HEK293 (cell line): ENCODE data around the gene SMYD2.

ENCODE experiments used
- CTCF ChIA-PET: fragments of 350-600 bp; formaldehyde crosslinking; extraction: SDS; loops from one replicate; lab custom pipeline; 2021; ENCODE audit warnings: antibody characterized with exemption; lab: Yijun Ruan, JAX
- POLR2A ChIA-PET: fragments of 300-600 bp; formaldehyde crosslinking; extraction: SDS; loops from one replicate; lab custom pipeline; 2020; ENCODE audit warnings: antibody characterized with exemption, inconsistent platforms; lab: Yijun Ruan, JAX
- H3K27ac ChIP-seq: fragments of 200-500 bp; sonication (Bioruptor generic); 2 replicates; pipeline ENCODE4 v1.5.1; 2014; ENCODE audit warnings: low read depth, low read length, control low read depth, inconsistent platforms; ENCODE audit errors: extremely low read depth
- H3K36me3 ChIP-seq, 2 experiments: fragments of 200-500 bp in 1 of 2; sonication (Bioruptor generic) in 1 of 2; 1 replicate in 1 of 2; 2 replicates in 1 of 2; pipeline ENCODE4 v1.5.1; 2014 to 2017; ENCODE audit warnings: inconsistent platforms in 2 of 2, low read length in 2 of 2; ENCODE audit not compliant: control insufficient read depth in 2 of 2, insufficient read depth in 1 of 2
- H3K4me1 ChIP-seq: fragments of 200-500 bp; sonication (Bioruptor generic); 2 replicates; pipeline ENCODE4 v1.5.1; 2014; ENCODE audit warnings: mild to moderate bottlenecking, low read length, inconsistent platforms; ENCODE audit not compliant: control insufficient read depth, insufficient read depth
- H3K4me3 ChIP-seq: 2 replicates; pipeline ENCODE4 v1.5.1; 2011; ENCODE audit warnings: low read depth, mild to moderate bottlenecking, control low read depth, low read length, moderate library complexity
- H3K9me3 ChIP-seq: fragments of 200-500 bp; sonication (Bioruptor generic); 2 replicates; pipeline ENCODE4 v1.5.1; 2014; ENCODE audit warnings: low read depth, low read length, inconsistent platforms; ENCODE audit not compliant: control insufficient read depth, insufficient read depth
- FEZF1 ChIP-seq: fragments of 450-650 bp; formaldehyde crosslinking; IDR thresholded peaks from 2 replicates; pipeline ENCODE4 v1.5.1; 2016; ENCODE audit warnings: missing biosample characterization, missing genetic modification characterization
- RBAK ChIP-seq: fragments of 450-650 bp; formaldehyde crosslinking; IDR thresholded peaks from 2 replicates; pipeline ENCODE4 v1.5.1; 2016; ENCODE audit warnings: missing biosample characterization, missing genetic modification characterization
- ZFHX2 ChIP-seq: fragments of 450-650 bp; formaldehyde crosslinking; conservative IDR thresholded peaks from 2 replicates; pipeline ENCODE4 v1.5.1; 2016; ENCODE audit warnings: missing biosample characterization, missing genetic modification characterization
- ZNF155 ChIP-seq: fragments of 450-650 bp; formaldehyde crosslinking; IDR thresholded peaks from 2 replicates; pipeline ENCODE4 v1.5.1; 2016; ENCODE audit warnings: missing biosample characterization, missing genetic modification characterization
- ZNF175 ChIP-seq: fragments of 450-650 bp; formaldehyde crosslinking; IDR thresholded peaks from 2 replicates; pipeline ENCODE4 v1.5.1; 2016; ENCODE audit warnings: missing biosample characterization, missing genetic modification characterization
- ZNF211 ChIP-seq: fragments of 450-650 bp; formaldehyde crosslinking; IDR thresholded peaks from 2 replicates; pipeline ENCODE4 v1.5.1; 2016; ENCODE audit warnings: low read depth, missing biosample characterization, missing genetic modification characterization
- ZNF24 ChIP-seq: fragments of 450-650 bp; formaldehyde crosslinking; IDR thresholded peaks from 2 replicates; pipeline ENCODE4 v1.5.1; 2016; ENCODE audit warnings: missing biosample characterization, missing genetic modification characterization
- ZNF292 ChIP-seq: fragments of 450-650 bp; formaldehyde crosslinking; IDR thresholded peaks from 2 replicates; pipeline ENCODE4 v1.5.1; 2016; ENCODE audit warnings: low read depth, missing biosample characterization, missing genetic modification characterization, borderline replicate concordance
- ZNF350 ChIP-seq: fragments of 450-650 bp; formaldehyde crosslinking; IDR thresholded peaks from 2 replicates; pipeline ENCODE4 v1.5.0; 2017; ENCODE audit warnings: missing biosample characterization, mild to moderate bottlenecking, missing genetic modification characterization
- ZNF521 ChIP-seq: fragments of 450-650 bp; formaldehyde crosslinking; IDR thresholded peaks from 2 replicates; pipeline ENCODE4 v1.5.1; 2017; ENCODE audit warnings: missing biosample characterization, mild to moderate bottlenecking, missing genetic modification characterization
- ZNF626 ChIP-seq: fragments of 450-650 bp; sonication (Bioruptor Pico); formaldehyde crosslinking; IDR thresholded peaks from 2 replicates; pipeline ENCODE4 v1.5.1; 2018; ENCODE audit warnings: missing biosample characterization, missing genetic modification characterization, inconsistent platforms
- ZNF664 ChIP-seq: fragments of 450-650 bp; formaldehyde crosslinking; IDR thresholded peaks from 2 replicates; pipeline ENCODE4 v1.5.1; 2016; ENCODE audit warnings: missing biosample characterization, missing genetic modification characterization
- ZNF785 ChIP-seq: fragments of 450-650 bp; formaldehyde crosslinking; IDR thresholded peaks from 2 replicates; pipeline ENCODE4 v1.5.1; 2016; ENCODE audit warnings: missing biosample characterization, missing genetic modification characterization
- TF ChIP-seq, protein P1 (sequence below): IDR thresholded peaks from 2 replicates; pipeline ENCODE4 v1.6.1; 2011; ENCODE audit warnings: mild to moderate bottlenecking, low read depth, low read length, borderline replicate concordance
- TF ChIP-seq, protein P2 (sequence below): fragments of 450-650 bp; formaldehyde crosslinking; IDR thresholded peaks from 2 replicates; pipeline ENCODE4 v1.5.1; 2016; ENCODE audit warnings: missing biosample characterization, missing genetic modification characterization
- TF ChIP-seq, protein P3 (sequence below): fragments of 450-650 bp; IDR thresholded peaks from 2 replicates; pipeline ENCODE4 v1.5.1; 2018; ENCODE audit warnings: missing biosample characterization, mild to moderate bottlenecking, missing genetic modification characterization
- TF ChIP-seq, protein P4 (sequence below): fragments of 450-650 bp; formaldehyde crosslinking; IDR thresholded peaks from 2 replicates; pipeline ENCODE4 v1.5.1; 2016; ENCODE audit warnings: missing biosample characterization, missing genetic modification characterization, borderline replicate concordance
- TF ChIP-seq, protein P5 (sequence below): sonication (generic); formaldehyde crosslinking; IDR thresholded peaks from 2 replicates; pipeline ENCODE4 v1.8.1; 2022; ENCODE audit warnings: mild to moderate bottlenecking, moderate library complexity, missing genetic modification reagents

SMYD2 gene

DNA sequence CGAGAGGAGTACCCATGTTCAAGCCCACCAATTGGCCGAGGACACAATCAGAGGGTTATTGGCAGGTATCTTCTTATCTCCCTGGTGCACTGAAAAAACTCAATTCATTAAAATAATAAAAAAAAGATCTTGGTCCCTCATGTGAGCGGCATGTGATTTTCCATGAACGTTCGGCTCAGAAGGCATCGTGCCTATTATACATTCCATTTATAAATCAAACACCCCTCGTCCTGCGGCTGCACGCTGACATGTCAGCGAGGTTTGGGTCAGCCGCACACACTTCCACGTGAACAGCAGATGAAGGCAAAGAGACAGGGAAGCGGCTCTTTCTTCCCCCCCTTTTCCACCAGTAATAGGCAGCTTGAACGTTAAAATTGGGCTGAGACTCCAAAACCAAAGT lies 31.3 kb upstream of the SMYD2 start:
- Histone ChIP-seq H3K27ac (no peak overlapping the region), H3K9me3 (no peaks in the 10 kb centered on the region), H3K4me3 (no peak overlapping the region), H3K36me3 (no peaks in the 10 kb centered on the region), H3K4me1 (no peaks in the 10 kb centered on the region)
- TF ChIP-seq, protein P1, sequence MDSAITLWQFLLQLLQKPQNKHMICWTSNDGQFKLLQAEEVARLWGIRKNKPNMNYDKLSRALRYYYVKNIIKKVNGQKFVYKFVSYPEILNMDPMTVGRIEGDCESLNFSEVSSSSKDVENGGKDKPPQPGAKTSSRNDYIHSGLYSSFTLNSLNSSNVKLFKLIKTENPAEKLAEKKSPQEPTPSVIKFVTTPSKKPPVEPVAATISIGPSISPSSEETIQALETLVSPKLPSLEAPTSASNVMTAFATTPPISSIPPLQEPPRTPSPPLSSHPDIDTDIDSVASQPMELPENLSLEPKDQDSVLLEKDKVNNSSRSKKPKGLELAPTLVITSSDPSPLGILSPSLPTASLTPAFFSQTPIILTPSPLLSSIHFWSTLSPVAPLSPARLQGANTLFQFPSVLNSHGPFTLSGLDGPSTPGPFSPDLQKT, result no peak
- TF ChIP-seq, protein P2, sequence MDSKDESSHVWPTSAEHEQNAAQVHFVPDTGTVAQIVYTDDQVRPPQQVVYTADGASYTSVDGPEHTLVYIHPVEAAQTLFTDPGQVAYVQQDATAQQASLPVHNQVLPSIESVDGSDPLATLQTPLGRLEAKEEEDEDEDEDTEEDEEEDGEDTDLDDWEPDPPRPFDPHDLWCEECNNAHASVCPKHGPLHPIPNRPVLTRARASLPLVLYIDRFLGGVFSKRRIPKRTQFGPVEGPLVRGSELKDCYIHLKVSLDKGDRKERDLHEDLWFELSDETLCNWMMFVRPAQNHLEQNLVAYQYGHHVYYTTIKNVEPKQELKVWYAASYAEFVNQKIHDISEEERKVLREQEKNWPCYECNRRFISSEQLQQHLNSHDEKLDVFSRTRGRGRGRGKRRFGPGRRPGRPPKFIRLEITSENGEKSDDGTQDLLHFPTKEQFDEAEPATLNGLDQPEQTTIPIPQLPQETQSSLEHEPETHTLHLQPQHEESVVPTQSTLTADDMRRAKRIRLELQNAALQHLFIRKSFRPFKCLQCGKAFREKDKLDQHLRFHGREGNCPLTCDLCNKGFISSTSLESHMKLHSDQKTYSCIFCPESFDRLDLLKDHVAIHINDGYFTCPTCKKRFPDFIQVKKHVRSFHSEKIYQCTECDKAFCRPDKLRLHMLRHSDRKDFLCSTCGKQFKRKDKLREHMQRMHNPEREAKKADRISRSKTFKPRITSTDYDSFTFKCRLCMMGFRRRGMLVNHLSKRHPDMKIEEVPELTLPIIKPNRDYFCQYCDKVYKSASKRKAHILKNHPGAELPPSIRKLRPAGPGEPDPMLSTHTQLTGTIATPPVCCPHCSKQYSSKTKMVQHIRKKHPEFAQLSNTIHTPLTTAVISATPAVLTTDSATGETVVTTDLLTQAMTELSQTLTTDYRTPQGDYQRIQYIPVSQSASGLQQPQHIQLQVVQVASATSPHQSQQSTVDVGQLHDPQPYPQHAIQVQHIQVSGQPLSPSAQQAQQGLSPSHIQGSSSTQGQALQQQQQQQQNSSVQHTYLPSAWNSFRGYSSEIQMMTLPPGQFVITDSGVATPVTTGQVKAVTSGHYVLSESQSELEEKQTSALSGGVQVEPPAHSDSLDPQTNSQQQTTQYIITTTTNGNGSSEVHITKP (tag by site-specific recombination), result no peak
- no peak for TF ChIP-seq ZFHX2
- TF ChIP-seq ZNF211 (tag by site-specific recombination), result no peak
- TF ChIP-seq ZNF24 (tag by site-specific recombination), result no peak
- TF ChIP-seq ZNF292, result no peak
- TF ChIP-seq ZNF350 (tag by site-specific recombination), result no peak
- TF ChIP-seq, protein P3, sequence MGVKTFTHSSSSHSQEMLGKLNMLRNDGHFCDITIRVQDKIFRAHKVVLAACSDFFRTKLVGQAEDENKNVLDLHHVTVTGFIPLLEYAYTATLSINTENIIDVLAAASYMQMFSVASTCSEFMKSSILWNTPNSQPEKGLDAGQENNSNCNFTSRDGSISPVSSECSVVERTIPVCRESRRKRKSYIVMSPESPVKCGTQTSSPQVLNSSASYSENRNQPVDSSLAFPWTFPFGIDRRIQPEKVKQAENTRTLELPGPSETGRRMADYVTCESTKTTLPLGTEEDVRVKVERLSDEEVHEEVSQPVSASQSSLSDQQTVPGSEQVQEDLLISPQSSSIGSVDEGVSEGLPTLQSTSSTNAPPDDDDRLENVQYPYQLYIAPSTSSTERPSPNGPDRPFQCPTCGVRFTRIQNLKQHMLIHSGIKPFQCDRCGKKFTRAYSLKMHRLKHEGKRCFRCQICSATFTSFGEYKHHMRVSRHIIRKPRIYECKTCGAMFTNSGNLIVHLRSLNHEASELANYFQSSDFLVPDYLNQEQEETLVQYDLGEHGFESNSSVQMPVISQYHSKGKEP (tag by site-specific recombination), result no peak
- no peak for TF ChIP-seq ZNF785 (tag by site-specific recombination)
- no peak for TF ChIP-seq ZNF521 (tag by site-specific recombination)
- TF ChIP-seq ZNF155, result no peak
- TF ChIP-seq ZNF664 (tag by site-specific recombination), result no peak
- TF ChIP-seq, protein P4, sequence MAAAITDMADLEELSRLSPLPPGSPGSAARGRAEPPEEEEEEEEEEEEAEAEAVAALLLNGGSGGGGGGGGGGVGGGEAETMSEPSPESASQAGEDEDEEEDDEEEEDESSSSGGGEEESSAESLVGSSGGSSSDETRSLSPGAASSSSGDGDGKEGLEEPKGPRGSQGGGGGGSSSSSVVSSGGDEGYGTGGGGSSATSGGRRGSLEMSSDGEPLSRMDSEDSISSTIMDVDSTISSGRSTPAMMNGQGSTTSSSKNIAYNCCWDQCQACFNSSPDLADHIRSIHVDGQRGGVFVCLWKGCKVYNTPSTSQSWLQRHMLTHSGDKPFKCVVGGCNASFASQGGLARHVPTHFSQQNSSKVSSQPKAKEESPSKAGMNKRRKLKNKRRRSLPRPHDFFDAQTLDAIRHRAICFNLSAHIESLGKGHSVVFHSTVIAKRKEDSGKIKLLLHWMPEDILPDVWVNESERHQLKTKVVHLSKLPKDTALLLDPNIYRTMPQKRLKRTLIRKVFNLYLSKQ (tag by site-specific recombination), result no peak
- no peak for TF ChIP-seq ZNF626 (tag by site-specific recombination)
- no peak for TF ChIP-seq ZNF175 (tag by site-specific recombination)
- no peak for TF ChIP-seq FEZF1
- TF ChIP-seq, protein P5, sequence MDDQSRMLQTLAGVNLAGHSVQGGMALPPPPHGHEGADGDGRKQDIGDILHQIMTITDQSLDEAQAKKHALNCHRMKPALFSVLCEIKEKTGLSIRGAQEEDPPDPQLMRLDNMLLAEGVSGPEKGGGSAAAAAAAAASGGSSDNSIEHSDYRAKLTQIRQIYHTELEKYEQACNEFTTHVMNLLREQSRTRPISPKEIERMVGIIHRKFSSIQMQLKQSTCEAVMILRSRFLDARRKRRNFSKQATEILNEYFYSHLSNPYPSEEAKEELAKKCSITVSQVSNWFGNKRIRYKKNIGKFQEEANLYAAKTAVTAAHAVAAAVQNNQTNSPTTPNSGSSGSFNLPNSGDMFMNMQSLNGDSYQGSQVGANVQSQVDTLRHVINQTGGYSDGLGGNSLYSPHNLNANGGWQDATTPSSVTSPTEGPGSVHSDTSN, result no peak
- no peak for TF ChIP-seq RBAK (tag by site-specific recombination)
- ChIA-PET POLR2A (no interaction called here), CTCF (interaction anchor here (1.0 to 5.6 kb wide), 3 partner anchors 12 to 82 kb away, joined by 3 to 54 read pairs (median 5); no protein-coding TSS in a partner anchor)
